GM21737 (cell line): ENCODE measurements around the gene LONP1.
"Not testable (repeated sequence)": the region's sequence is repeated elsewhere in the genome, so short reads cannot be mapped to it uniquely, and the experiment has no call there.

Experiments
- ATAC-seq: cut with Tn5 transposase; IDR thresholded peaks from one replicate; pipeline ENCODE4 v1.9.1; 2021; ENCODE audit warnings: mild to moderate bottlenecking, moderate library complexity; ENCODE audit not compliant: unreplicated experiment

The LONP1 gene

DNA sequence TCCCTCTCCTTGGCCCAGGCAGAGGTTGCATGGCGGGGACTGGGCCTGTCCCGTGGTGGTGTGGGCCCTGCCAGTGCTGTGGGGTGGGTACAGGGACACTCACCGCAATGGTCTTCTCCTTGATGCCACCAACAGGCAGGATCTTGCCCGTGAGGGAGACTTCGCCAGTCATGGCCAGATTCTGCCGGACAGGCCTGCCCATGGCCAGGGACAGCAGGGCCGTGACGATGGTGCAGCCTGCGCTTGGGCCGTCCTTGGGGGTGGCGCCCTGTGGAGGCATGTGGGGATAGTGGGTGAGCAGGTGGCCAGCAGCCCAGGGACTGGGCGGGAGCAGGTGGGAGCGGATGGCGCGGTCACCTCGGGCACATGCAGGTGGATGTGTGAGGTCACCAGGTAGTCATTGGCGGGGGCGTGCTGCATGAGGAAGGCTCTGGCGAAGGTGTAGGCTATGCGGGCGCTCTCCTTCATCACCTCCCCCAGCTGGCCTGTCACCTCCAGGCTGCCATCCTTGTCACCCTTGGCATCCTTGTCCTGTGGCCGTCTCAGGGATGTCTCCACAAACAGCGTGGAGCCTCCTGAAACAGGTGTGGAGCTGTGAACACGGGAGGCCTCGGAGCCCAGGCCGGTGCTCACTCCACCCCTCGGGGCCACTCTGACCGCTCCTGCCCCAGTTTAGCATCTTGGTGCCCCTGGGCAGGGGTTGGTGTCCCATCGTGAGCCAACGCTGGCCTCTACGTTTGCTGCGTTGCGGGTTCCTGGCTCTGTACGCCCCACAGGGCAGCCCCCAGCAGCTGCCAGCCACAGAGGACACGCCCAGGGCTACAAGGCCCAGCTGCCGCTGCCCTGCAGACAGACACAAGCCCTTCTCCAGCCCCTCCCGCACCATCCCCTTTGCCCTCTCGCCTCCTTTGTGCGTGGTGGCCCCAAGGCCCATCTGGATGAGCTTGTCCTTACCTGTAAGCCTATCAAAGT lies 26.5 kb downstream of the LONP1 start:
- no peak for ATAC-seq

DNA sequence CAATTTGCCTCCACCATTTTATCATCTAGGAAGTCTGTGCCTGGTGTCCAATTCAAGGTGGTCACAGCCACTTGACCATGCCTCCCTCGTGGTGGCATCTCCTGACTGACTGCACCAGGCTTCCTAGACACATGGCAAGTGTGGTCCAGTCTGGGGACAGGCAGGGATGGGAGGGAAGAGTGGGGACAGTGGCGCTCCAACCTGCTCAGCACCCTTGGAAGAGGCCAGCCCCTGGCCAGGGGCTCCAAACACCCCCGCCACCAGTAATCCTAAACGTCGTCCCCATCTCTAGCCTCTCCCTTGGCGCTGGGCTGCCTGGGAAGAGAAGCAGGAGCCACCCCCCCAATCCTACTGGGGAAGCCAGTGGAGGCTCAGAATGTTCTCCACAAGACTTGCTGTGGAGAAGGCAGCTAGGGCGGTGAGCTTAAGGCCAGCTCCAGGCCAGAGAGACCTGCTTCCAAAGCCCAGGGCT lies 27.2 kb downstream of the LONP1 start:
- ATAC-seq: no peak

DNA sequence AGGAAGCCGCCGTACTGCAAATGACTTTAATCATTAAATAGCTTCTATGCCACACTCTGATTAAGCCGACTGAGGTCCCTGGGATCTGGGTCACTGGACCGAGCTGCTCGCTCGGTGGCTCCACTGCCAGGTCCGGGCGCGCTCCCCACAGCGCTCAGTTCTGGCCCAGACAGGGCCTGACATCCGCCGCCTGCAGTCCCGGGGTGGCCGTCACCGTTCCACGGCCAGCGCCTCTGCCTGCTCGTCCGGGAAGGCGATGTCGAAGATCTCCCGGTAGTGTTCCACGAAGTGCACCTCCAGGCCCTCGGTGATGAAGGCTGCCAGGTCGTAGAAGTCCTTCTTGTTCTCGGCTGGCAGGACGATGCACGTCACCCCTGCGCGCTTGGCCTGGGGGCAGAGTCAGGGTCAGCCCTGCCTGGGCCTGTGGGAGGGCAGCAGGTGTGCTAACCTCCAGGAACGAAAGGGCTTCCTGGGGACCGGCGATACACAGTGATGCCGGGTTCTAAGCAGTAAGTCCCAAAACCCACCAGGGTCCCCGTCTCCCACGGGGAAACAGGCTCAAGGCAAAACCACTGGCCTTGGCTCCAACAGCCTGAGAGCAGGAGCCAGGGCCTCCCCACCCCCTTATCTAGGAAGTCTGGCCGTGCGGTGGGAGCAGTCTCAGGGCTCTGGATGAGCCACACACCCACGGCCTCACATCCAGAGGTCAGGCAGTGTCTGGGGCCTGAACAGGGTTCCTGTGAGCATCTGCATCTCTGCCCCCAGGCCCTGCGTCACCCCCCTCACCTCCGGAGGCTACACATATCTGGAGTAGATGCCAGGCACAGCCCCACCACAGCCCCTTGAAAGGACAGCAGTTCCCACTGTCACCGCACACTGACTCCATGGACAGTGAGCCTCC lies 27.9 kb downstream of the LONP1 start:
- no peak for ATAC-seq

DNA sequence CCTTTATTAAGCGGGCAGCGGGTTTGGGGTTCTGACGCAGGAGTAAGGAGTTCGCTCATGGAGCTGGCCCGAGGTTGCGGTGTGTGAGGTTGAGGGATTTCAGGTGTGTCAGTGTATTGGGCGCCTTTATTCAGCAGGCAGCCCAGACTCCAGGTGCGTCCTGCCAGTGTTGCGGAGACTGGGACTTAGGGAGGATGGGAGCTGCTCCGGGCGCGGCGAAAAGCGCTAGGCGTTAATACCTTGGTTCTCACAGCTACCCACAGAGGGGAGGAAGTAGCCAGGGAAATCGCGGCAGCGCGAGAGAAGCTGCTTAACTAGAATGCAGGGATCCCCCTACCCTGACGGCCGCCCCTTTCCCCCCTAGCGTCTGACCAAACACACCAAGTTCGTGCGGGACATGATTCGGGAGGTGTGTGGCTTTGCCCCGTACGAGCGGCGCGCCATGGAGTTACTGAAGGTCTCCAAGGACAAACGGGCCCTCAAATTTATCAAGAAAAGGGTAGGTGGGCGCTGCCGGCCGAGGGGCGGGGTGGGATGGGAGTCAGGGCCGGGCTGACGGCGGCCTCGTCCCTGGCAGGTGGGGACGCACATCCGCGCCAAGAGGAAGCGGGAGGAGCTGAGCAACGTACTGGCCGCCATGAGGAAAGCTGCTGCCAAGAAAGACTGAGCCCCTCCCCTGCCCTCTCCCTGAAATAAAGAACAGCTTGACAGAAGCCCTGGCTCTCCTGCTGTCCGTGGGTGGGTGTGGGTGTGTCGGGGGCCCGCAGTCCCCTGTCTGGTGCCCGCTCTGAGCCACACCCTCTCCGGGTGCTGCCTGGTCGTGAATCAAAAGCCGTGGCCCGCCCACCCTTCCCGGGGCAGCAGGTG lies 28.8 kb downstream of the LONP1 start:
- no peak for ATAC-seq

DNA sequence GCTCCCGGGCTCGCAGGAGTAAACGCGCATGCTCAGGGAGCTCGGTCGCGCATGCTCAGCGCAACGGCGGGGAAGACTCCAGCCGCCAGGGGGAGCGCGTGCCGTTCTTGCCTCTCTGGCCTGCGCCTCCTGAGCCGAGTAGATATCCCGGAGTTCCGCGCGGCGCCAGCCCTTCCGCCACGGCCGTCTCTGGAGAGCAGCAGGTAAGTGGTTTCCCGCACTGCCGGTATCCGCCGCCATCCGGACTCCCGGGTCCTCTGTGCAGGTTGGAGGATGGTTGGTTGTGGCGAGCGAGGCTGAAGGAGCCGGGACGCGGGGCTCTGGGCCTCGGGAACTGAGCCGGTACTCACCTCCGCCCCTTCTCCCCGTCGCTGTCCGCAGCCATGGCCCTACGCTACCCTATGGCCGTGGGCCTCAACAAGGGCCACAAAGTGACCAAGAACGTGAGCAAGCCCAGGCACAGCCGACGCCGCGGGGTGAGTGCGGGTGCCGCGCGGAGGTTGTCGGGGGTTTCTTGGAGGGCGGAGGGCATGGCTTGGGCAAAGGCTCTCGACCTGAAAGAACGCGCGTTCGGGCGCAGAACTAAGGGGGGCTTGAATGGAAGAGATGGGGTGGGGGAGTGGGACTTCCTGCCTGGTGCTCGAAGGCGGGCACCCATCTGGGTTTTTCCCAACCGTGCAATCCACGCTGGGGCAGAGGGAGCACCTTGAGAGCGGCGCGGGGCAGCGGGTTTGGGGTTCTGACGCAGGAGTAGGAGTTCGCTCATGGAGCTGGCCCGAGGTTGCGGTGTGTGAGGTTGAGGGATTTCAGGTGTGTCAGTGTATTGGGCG lies 29.6 kb downstream of the LONP1 start, which contains the start of gene RPL36:
RPL36 (plus strand) TSS at position 171 of the 830 bp plus-strand sequence; CDS start at position 384, 213 bp downstream.
- peak; percentile 49 for ATAC-seq

DNA sequence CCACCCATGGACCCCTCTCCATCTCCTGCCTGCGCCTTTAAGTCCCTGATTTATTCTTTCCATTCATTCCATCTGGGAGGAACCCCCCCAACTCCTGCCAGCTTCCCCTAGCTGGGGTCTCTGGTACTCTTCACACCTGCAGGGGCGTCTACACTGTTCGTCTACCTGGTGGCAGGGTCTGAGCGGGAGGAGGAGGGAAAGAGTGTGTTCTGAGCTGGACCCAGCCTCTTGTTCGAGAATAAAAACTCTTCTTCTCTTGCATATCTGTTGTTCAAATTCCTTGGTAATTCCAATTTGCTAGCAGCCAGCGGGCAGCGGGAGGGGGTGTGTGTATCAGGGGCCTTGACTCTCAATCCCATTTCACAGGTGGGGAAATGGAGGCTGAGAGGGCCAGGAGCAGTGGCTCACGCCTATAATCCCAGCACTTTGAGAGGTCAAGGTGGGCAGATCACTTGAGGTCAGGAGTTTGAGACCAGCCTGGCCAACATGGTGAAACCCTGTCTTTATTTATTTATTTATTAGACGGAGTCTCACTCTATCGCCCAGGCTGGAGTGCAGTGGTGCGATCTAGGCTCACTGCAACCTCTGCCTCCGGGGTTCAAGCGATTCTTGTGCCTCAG lies 31.6 kb downstream of the LONP1 start:
- ATAC-seq: not testable (repeated sequence)

DNA sequence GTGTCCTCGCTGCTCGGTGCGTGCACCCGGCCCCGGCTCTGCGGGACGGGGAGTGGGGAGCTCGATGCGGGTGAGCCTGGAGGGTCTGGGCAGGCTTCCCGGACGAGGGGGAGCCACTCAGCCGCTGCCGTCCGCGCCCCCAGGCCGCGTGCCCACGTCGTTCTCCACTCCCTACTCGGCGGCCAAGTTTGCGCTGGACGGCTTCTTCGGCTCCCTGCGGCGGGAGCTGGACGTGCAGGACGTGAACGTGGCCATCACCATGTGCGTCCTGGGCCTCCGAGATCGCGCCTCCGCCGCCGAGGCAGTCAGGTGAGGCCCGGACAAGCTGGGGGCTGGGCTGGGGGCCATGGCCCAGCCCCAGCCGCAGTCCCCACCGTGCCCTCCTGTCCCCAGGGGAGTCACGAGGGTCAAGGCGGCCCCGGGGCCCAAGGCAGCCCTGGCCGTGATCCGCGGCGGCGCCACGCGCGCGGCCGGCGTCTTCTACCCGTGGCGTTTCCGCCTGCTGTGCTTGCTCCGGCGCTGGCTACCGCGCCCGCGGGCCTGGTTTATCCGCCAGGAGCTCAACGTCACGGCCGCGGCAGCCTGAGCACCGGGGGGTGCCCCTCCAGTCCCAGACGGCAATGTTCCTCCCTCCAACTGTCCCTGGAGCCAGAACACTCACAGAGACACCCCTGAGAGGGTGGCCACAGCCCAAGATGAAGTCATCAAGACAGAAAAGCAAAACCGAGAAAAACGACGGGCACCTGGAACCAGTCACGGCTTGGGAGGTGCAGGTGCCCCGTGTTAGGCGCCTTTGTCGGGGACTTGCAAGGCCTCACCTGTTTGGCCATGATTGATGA lies 32.4 kb downstream of the LONP1 start:
- no peak for ATAC-seq

DNA sequence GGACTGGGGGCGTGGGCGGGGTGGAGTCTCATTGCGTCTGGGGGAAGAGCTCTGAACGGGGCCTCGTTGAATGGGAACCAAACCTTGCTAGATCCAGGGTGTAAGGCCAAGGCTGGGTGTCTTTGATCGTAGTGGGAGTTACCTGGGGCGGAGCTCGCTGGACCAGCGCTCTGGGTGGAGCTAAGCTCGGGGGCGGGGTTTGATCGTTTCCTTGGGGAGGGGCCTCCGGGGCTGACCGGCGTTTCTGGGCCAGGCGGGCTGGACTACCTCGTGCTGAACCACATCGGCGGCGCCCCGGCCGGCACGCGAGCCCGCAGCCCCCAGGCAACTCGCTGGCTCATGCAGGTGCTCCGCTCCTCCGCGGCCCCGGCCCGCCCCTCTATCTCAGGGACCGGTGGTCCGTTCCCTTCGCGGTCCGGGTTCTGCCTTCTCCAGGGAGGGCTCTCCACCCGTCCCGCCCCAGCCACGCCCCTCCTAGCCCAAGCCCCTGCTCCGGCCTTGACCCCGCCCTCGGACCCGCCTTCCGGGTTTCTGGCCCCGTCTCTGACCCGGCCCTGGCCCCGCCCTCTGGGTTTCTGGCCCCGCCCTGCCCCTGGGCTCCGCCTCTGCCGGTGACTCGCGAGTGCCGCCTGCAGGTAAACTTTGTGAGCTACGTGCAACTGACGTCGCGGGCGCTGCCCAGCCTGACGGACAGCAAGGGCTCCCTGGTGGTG lies 33.1 kb downstream of the LONP1 start:
- peak; percentile 43 for ATAC-seq

DNA sequence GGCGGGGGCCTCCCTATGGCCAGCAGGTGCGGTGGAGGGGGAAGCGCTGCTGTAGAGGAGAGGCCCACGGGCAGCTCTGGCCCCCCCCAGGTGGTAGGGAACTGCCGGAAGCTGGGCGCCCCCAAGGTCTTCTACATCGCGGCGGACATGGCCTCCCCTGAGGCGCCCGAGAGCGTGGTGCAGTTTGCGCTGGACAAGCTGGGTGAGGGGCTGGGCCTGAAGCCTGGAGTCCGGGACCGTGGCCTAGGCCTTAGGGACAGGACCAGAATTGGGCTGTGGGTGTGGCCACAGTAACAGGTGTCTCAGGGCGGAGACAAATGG lies 33.7 kb downstream of the LONP1 start:
- ATAC-seq: no peak

DNA sequence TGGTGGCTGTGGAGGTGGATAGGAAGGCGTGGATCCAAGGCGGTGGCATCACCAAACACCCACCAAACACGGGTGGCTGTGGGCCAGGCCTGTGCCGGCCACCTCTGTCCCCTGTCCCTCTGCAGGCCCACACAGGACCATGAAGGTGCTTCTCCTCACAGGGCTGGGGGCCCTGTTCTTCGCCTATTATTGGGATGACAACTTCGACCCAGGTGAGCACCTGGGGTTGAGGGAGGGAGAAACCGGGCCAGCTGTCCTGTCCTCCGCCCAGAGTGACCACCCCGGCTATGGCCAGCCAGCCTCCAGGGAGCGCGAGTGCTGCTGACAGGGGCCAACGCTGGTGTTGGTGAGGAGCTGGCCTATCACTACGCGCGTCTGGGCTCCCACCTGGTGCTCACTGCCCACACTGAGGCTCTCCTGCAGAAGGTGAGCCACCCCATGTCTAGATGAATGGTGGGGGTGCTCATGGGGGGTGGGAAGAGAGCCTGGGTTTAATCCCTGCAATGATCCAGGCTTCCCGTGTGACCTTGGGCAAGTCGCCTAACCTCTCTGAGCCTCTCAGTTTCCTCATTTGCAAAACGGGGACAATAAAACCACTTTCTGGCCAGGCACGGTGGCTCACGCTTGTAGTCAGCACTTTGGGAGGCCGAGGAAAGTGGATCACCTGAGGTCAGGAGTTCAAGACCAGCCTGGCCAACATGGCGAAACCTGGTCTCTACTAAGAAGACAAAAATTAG lies 35.1 kb downstream of the LONP1 start:
- no peak for ATAC-seq

DNA sequence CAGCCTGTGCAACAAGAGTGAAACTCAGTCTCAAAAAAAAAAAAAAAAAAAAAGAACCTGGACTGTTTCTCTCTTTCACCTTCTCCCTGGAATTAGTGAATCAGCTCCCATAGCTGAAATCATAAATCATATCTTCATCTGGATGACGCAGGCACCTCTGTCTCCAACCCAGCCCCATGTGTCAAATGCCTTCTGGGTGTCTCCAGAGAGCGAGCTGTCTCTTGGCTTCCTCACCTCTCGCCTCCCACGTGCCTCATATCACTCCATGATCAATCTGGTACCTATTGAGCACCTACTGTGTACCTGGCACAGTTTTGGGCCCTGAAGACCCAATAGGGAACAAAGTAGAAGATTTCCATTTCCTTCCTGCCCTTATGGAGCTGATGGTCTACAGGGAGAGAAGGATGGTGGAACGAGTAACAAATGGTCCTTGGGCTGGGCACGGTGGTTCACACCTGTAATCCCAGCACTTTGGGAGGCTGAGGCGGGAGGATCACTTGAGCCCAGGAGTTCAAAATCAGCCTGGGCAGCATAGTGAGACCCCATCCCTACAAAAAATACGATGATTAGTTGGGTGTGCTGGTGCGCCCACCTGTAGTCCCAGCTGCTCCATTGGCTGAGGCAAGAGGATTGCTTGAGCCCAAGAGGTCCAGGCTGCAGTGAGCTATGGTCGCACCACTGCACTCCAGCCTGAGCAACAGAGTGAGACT lies 36.6 kb downstream of the LONP1 start:
- ATAC-seq: no peak

DNA sequence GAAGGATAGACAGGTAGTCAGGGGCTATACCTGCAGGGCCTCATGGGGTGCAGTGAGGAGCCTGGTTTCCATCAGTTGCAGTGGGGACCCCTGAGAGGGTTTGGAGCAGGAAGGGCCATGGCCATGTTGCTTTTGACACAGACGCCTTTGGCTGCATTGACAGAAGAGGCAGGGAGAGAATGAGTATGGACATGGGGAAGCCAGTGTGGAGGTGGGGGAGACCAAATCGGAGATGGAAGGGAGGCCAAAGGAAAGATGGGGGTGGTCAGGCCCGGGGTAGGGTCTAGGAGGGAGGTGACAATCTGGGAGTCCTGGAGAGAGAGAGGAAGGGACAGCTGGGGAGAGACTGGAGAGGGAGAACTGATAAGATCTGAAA lies 37.9 kb downstream of the LONP1 start:
- ATAC-seq: no peak

DNA sequence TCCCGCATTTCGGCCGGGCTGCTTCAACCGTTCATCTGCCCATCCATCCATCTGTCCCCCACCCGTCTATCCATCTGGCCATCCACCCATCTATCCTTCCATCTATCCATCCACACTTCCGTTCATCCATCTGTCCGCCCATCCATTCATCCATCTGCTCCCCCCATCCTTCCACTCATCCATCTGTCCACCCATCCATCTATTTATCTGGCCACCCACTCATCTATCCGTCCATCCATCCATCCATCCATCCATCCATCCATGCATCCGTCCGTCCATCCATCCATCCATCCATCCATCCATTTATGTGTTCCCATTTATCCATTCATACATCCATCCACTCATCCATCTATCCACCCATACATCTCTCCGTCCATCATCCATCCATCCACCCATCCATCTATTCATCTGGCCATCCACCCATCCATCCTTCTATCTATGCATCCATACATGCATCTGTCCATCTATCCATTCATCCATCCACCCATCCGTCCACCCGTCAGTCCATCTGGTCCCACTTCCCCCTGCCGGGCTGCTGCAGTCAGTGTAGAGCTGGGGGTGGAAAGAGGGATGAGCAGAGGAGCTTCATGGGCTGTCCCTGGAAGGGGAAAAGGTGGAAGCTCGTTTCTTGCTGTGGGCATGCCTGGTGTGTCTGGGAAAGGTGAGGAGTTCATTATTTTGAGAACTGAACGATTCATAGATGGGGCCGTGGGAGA lies 38.4 kb downstream of the LONP1 start:
- ATAC-seq: no peak

DNA sequence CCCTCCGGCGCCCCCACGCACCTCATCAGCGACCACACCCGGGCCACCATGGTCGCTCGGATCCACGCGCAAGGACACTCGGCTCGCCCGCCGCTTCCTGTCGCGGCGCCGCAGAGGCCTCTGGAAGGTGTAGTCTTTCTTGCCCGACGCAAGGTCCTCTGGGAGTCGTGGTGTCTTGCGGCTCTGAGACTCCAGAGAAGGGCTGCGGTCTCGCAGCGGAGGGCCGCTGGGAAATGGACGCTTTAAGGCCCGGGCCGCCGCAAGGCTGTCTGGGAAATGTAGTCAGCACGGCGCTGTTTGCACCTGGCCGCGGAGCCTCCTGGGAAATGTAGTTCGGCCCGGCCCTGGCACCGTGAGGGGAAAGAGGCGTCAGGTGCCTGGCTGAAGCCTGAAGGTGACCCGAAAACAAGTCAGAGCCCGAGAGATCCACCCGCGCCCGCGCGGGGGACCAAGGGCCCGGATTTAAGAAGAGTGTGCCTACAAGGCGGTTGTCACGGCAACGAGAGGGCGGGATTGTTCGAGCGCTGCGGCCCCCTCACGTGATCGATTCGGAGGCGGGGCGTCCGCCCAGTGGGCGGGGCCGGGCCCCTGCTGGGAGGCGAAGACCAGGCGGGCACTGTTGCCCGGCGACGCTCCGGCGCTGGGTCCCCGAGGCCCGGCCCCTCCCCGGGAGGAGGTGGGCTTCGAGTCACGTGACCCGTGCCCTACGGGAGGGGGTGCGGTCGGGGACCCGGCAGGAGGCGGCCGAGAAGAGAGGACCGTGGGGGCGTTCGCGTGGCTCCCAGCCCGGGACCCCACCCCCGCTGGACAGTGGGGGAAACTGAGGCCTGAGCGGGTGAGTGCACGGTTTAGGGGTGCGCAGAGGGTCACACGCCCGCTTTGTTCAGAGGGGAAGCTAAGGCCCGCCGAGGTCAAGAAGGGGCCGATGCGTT lies 39.2 kb downstream of the LONP1 start, which contains the start of the genes HSD11B1L and MICOS13:
HSD11B1L (plus strand) TSS at position 591 of the 932 bp plus-strand sequence. CDS start 3,806 bp downstream, outside the sequence.
MICOS13 (minus strand) TSS at position 80 of the 932 bp plus-strand sequence; CDS start at position 50, 30 bp downstream.
- peak; percentile 82 for ATAC-seq

DNA sequence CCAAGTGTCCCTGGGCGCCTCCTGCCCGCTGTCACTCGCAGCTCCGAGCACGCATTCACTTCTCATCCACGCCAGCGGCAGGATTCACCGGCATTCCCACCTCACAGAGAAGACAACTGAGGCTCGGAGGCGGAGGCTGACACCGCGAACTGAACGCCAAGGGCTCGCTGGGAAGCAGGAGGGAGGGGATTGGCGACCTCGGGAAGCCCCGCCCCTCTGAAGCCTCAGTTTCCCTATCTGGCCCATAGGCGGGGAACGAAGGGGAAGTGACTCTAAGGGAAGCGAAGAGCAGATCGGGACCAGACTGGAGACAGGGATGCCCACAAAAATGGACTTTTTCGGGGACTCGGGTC lies 39.9 kb downstream of the LONP1 start:
- no peak for ATAC-seq
